SK-N-SH (cell line): Measurements from ENCODE around the gene FGD1.

Experiments
- CTCF ChIP-seq: fragments of 200-600 bp; sonication (generic); IDR thresholded peaks from 2 replicates; pipeline ENCODE4 v1.6.1; 2017; ENCODE audit warnings: antibody characterized with exemption, mild to moderate bottlenecking, moderate library complexity
- GATA2 ChIP-seq: sonication (generic); formaldehyde crosslinking; IDR thresholded peaks from 2 replicates; pipeline ENCODE4 v1.5.0; 2020; ENCODE audit warnings: mild to moderate bottlenecking, missing genetic modification reagents
- IRF3 ChIP-seq: fragments of 150-350 bp; IDR thresholded peaks from 2 replicates; pipeline ENCODE4 v1.6.1; 2016; ENCODE audit warnings: mild to moderate bottlenecking, low read depth, low read length
- MAX ChIP-seq: IDR thresholded peaks from 2 replicates; pipeline ENCODE4 v1.4.0; 2012; ENCODE audit warnings: low read depth
- MXI1 ChIP-seq: IDR thresholded peaks from 2 replicates; pipeline ENCODE4 v1.6.1; 2012; ENCODE audit warnings: mild to moderate bottlenecking, low read depth, low read length, improper control_type of control experiment
- NRF1 ChIP-seq: IDR thresholded peaks from 2 replicates; pipeline ENCODE4 v1.6.1; 2012; ENCODE audit warnings: low read depth, mild to moderate bottlenecking, low read length
- POLR2AphosphoS5 ChIP-seq: IDR thresholded peaks from 2 replicates; pipeline ENCODE4 v1.6.1; 2012; ENCODE audit warnings: low read depth, low read length
- REST ChIP-seq: IDR thresholded peaks from 2 replicates; pipeline ENCODE4 v1.6.1; 2012; ENCODE audit warnings: mild to moderate bottlenecking, low read depth, low read length, moderate library complexity
- RXRA ChIP-seq: IDR thresholded peaks from 2 replicates; pipeline ENCODE4 v1.4.0; 2012; ENCODE audit warnings: low read depth, mild to moderate bottlenecking, borderline replicate concordance
- SIN3A ChIP-seq: IDR thresholded peaks from 2 replicates; pipeline ENCODE4 v1.6.1; 2012; ENCODE audit warnings: low read depth, mild to moderate bottlenecking, low read length, moderate library complexity, borderline replicate concordance
- TCF12 ChIP-seq: IDR thresholded peaks from 2 replicates; pipeline ENCODE4 v1.4.0; 2012
- USF1 ChIP-seq: IDR thresholded peaks from 2 replicates; pipeline ENCODE4 v1.4.0; 2012; ENCODE audit warnings: low read depth, borderline replicate concordance
- USF2 ChIP-seq: fragments of 150-350 bp; IDR thresholded peaks from 2 replicates; pipeline ENCODE4 v1.6.1; 2017; ENCODE audit warnings: antibody characterized with exemption, low read length, low read depth, borderline replicate concordance
- YY1 ChIP-seq: IDR thresholded peaks from 2 replicates; pipeline ENCODE4 v1.4.0; 2012; ENCODE audit warnings: low read depth, mild to moderate bottlenecking

- TF ChIP-seq NRF1: no peak
- TF ChIP-seq MXI1: no peak
- TF ChIP-seq CTCF: no peak
- TF ChIP-seq RXRA: no peak
- TF ChIP-seq REST: no peak
- TF ChIP-seq GATA2 (CRISPR knock-in tag): no peak
- no peak for TF ChIP-seq USF2
- TF ChIP-seq MAX: no peak
- no peak for TF ChIP-seq TCF12
- no peak for TF ChIP-seq YY1
- TF ChIP-seq IRF3: no peak
- TF ChIP-seq POLR2AphosphoS5: no peak
- no peak for TF ChIP-seq USF1
- no peak for TF ChIP-seq SIN3A
Measured at GRCh38 chrX:54397113-54397512, 98.9 kb downstream of the FGD1 start.
